T-helper 22 cell (primary cell): ENCODE measurements around the gene DIAPH2.

Experiments used
- DNase-seq: peaks from one replicate; pipeline ENCODE4 v3.0.0-alpha.2; 2020; ENCODE audit warnings: low read depth

Gene DIAPH2

GRCh38 chrX:96978906-96979305 lies 294.3 kb downstream of the DIAPH2 start:
- no peak for DNase-seq

GRCh38 chrX:96979766-96980165 lies 295.1 kb downstream of the DIAPH2 start:
- no peak for DNase-seq

- DNase-seq, result no peak
Observed at GRCh38 chrX:96982161-96982560, 297.5 kb downstream of the DIAPH2 start.

- DNase-seq, result no peak
Observed at GRCh38 chrX:96984538-96984937, 299.9 kb downstream of the DIAPH2 start.

- DNase-seq, result no peak
Observed at GRCh38 chrX:96985046-96985445, 300.4 kb downstream of the DIAPH2 start.

GRCh38 chrX:96987228-96987627 lies 302.6 kb downstream of the DIAPH2 start:
- DNase-seq, result no peak

GRCh38 chrX:96989830-96990571 lies 305.4 kb downstream of the DIAPH2 start:
- no peak for DNase-seq

- DNase-seq, result no peak
Observed at GRCh38 chrX:96994093-96994492, 309.5 kb downstream of the DIAPH2 start.

GRCh38 chrX:96997196-96997595 lies 312.6 kb downstream of the DIAPH2 start:
- no peak for DNase-seq

- DNase-seq, result no peak
Observed at GRCh38 chrX:97000682-97001368, 316.2 kb downstream of the DIAPH2 start.

GRCh38 chrX:97006167-97006566 lies 321.5 kb downstream of the DIAPH2 start:
- DNase-seq, result no peak

- DNase-seq, result no peak
Observed at GRCh38 chrX:97009391-97009790, 324.7 kb downstream of the DIAPH2 start.

GRCh38 chrX:97011540-97011939 lies 326.9 kb downstream of the DIAPH2 start:
- DNase-seq, result no peak

GRCh38 chrX:97016106-97016505 lies 331.5 kb downstream of the DIAPH2 start:
- DNase-seq, result no peak

GRCh38 chrX:97021680-97022079 lies 337.0 kb downstream of the DIAPH2 start:
- DNase-seq, result no peak

GRCh38 chrX:97026406-97026805 lies 341.8 kb downstream of the DIAPH2 start:
- no peak for DNase-seq

GRCh38 chrX:97027384-97027922 lies 342.8 kb downstream of the DIAPH2 start:
- no peak for DNase-seq

GRCh38 chrX:97030463-97030862 lies 345.8 kb downstream of the DIAPH2 start:
- no peak for DNase-seq

- no peak for DNase-seq
Observed at GRCh38 chrX:97030947-97031346, 346.3 kb downstream of the DIAPH2 start.

- DNase-seq, result no peak
Observed at GRCh38 chrX:97039363-97040029, 354.9 kb downstream of the DIAPH2 start.

GRCh38 chrX:97045470-97045869 lies 360.8 kb downstream of the DIAPH2 start:
- DNase-seq, result no peak

- DNase-seq, result no peak
Observed at GRCh38 chrX:97046867-97047266, 362.2 kb downstream of the DIAPH2 start.

- no peak for DNase-seq
Observed at GRCh38 chrX:97050392-97050791, 365.8 kb downstream of the DIAPH2 start.
